Adipose tissue (tissue), 3 donors: ENCODE results near the gene NF1. TPM values are rescaled to one million over a fixed set of nuclear protein-coding genes. Genes with fewer than 3 reads are reported as not detected.
"Not testable (repeated sequence)": the region's sequence is repeated elsewhere in the genome, so short reads cannot be mapped to it uniquely, and the experiment has no call there.

Source experiments
- H3K27ac ChIP-seq: one replicate; pipeline ENCODE4 v1.5.1; 2013; ENCODE audit warnings: low read depth, low read length
- WGBS, 3 donors: extraction: QIAGEN DNeasy Blood & Tissue Kit; methylation state at CpG; one replicate each; pipeline ENCODE4 v1.1.7; 2013; 5-methylcytosine and 5-hydroxymethylcytosine counted together
- polyA plus RNA-seq, 3 donors: library from polyadenylated mRNA; stranded (reverse); fragments of 200-250 nt; gene quantifications; one replicate each; pipeline ENCODE4 v1.2.3, GENCODE V29; 2013
- donor health status: healthy with polysubstance abuse.
- donor health status: Bipolar disorder and iron deficiency.
- donor health status: healthy.

The NF1 gene
- polyA plus RNA-seq, 3 donors, result 5.6 to 9.1 (median 7.9) TPM

DNA sequence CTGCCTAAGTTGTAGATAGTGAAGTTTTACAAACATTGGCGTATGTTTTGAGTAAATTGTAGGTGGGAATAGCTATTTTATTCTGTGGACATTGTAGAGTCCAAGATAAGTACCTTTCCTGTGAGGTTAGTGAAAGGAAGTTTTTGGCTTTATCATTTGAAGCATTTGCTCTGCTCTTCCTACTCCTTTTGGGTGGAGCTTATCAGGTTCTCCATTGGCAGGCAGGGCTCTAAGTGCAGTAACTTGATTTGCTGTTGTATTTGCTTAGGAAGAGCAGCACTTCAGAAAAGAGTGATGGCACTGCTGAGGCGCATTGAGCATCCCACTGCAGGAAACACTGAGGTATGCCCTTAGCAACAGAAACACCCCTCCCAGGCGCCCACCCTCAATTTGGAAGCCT is 132.2 kb downstream of the NF1 start:
- WGBS, 3 donors, result 76 to 84% (median 82%) methylated on average over 3 of the region's 3 CpGs
- no peak overlapping the region for H3K27ac ChIP-seq

DNA sequence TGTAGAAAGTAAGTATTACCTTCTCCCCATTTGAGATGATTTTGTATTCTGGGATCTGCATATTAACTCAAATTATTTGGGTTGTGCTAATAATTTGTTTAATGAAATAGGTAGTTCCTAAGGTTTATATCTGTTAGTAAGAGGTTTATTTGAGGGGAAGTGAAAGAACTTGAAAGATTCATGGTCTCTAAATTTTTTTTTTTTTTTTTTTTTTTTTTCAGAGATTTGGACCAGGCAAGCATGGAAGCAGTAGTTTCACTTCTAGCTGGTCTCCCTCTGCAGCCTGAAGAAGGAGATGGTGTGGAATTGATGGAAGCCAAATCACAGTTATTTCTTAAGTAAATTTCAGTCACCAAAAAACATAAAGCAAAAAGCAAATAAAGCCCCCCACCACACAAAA is 137.1 kb downstream of the NF1 start:
- no peak overlapping the region for H3K27ac ChIP-seq

DNA sequence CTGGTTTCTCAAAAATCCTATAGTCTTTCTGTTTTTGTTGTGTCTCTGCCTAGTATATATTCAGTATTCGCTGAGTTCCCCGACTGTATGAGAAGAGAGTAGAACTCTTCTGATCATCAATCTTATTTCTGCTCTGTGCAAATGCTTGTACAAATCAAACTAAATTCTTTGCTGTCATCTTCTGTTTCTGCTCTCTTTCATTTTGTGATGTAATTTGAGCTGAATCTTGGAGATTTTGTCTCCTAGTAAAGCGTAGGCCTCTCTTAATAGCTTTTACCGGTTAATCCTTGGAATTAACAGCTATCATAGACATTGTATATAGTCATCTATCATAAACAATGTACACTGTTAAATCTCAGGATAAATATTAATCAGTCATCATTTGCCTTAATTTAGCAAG is 140.3 kb downstream of the NF1 start:
- 77 to 96% (median 91%) methylated on average over 4 of the region's 4 CpGs for whole genome bisulfite sequencing, 3 donors
- H3K27ac ChIP-seq, result no peak overlapping the region

DNA sequence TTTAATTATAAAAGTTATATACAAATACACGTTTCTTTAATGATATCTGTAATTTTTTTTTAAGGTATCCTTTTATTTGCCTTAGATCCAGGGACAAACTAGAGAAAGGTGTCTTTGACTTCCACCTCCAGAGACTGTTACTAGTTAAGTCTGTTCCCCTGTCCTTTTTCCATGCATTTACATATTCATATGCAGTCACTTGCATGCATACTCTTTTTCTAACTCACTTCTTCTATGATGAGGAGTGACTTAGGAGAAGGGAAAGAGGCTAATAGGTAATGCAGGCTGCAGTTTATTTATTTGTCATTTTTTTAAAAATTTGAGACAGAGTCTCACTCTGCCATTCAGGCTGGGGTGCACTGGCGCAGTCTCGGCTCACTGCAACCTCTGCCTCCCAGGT is 141.4 kb downstream of the NF1 start:
- 94 to 97% (median 95%) methylated on average over 3 of the region's 3 CpGs for WGBS, 3 donors

DNA sequence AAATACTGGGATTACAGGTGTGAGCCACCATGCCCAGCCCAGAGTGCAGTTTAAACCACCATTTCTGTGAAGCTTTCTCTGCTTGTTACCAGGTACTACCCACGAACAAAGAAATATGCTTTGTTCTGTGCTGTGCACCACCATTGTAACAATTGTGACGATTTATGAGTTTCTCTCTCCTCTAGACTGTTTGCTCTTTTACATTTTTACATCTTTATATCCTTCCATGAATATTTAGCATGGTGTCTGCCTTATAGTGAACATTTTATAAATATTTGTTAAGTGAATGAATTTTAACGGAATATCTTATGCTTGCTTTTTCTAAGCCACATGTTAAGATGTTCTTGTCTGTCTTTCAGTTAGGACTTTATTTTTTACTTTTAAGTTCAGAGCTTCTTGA is 141.9 kb downstream of the NF1 start:
- 92 to 94% (median 93%) methylated on average over 3 of the region's 3 CpGs for WGBS, 3 donors
- no peak overlapping the region for H3K27ac ChIP-seq

More for the DNA sequence above, 141.4 kb downstream of the NF1 start:
- H3K27ac ChIP-seq, result no peak overlapping the region

DNA sequence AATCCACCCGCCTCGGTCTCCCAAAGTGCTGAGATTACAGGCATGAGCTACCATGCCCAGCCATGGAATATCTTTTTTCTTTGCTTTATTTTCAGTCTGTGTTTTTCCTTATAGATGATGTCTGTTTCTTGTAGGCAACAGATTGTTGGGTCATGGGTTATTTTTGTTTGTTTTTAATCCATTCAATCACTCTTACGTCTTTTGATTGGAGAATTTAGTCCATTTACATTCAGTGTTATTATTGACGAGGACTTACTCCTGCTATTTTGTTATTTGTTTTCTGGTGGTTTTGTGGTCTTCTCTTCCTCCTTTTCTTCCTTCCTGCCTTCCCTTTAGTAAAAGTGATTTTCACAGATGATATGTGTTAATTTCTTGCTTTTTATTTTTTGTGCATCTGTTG is 146.3 kb downstream of the NF1 start:
- 90 to 100% (median 92%) methylated on average over 4 of the region's 4 CpGs for WGBS, 3 donors
- H3K27ac ChIP-seq, result no peak overlapping the region

DNA sequence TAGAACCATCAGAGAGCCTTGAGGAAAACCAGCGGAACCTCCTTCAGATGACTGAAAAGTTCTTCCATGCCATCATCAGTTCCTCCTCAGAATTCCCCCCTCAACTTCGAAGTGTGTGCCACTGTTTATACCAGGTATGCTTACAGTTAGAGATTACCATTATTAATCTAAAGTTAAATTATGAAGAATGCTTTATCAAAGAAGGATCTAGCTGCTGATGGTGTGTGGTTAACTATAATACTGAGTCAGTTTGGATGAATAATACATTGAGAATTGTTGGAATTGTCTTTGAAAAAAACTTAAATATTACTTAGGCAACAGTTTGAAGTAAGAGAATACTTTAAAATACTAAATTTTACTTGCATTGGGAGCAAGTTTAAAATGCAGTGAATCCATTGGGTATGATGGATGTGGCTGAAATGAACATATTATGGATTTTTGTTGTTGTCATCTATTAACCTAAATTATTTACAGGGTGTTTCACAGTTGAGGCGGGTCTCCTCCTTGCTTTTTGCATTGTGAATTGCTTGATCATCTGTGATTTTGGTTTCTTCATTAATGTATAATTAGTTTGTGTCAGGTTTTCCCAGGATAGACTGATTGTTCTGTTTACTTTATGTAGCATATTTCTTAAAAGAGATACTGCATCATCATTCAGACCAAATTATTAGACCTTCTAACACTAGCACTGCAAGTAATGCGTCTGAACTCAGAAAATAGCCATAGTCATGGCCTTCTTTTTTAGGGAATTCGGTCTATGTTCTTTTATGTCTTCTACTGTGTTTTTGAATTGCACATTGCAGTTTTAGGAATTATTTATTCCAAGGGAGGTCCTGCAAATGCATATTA is 154.4 kb downstream of the NF1 start:
- 96 to 98% (median 98%) methylated on average over 5 of the region's 5 CpGs for WGBS, 3 donors
- no peak overlapping the region for H3K27ac ChIP-seq

DNA sequence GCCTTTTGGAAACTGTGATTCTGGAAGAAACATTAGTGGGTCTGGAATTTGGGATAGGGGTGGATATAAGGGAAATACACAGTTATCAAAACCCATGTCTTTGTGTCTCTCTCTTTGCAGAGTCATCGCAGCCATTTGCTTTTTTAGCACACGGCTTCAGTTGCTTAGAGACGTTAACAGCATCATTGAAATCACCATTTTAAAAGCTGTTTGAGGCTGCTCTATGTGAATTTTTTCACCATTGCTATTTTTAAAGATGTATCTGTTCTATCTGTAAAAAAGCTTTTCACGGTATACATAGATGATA is 155.0 kb downstream of the NF1 start:
- no peak overlapping the region for H3K27ac ChIP-seq
- WGBS, 3 donors, result 86 to 89% (median 88%) methylated on average over 4 of the region's 4 CpGs

DNA sequence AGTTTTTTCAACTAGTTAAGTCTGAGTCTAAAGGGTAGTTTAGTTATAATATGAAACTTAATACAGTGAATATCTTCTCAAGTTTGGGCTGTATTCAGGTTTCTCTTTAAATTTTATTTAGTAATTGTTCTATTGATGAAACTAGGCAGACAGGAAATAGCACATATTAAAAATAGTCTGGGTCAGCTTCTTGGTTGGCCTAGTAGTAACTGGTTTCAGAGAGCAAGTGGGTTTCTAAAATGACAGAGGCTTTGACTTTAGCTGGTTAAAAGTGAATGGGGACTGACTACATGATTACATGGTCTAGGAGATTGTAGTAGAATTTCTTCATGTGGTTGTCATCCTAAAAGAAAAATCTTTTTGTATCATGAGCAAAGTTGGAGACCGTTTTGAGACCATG is 155.5 kb downstream of the NF1 start:
- WGBS, 3 donors, result 63 to 76% (median 67%) methylated on average over 1 of the region's 1 CpG
- no peak overlapping the region for H3K27ac ChIP-seq

DNA sequence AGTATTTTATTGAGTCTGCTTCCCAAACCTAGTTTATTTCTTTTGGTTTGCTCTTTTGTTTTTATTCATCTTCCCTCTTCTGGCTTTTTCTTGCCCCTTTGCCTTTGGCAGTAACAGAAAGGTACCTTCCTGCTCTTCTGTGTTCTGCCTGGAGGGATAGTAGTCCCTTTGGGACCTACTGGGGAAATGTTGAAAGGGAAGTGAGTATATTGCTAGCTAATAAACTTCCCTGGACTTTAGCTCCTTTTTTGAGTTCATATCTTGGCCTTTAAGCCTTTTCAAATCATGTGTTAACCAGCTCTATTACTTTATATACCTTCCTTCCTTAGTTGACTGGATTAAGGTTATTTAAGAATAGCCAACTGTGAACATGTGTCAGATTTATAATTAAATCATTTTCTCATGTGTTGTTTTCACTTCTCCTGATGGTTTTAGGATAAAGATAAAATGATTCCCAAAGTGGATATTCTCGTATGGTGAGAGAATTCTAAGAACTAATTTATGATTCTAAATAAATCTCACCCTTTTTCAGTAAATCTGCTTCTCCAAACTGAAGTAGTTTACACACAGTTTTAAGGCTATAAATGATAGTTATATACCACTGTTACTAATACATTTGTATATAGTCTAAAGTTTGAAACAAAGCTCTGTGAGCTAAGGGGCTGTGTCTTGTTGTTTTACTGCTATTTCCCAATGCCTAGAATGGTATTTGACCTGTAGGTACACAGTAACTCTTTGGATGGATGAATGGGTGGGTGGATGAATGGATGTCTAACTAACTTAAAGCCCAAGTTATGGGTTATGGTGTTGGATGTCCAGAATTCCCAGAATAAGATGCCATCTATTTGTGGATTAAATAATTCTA is 156.6 kb downstream of the NF1 start:
- 69 to 89% (median 73%) methylated on average over 1 of the region's 1 CpG for WGBS, 3 donors
- no peak overlapping the region for H3K27ac ChIP-seq

DNA sequence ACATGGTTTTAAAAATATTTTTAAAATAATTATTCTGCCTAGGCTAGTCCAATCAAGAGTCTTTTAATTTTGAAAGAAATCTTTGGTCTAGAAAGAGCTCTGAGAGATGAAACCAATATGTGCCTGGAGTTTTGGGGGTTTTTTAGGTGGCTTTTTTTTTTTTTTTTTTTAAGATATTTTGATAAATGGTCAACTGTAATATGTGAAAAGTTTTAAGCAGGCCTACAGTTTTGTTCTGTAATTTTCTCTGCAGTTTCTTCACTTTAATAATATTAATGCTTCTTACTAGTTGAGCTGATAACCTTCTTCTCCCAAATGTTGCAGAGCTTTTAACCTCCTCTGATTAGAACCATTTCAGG is 157.2 kb downstream of the NF1 start:
- H3K27ac ChIP-seq, result no peak overlapping the region

DNA sequence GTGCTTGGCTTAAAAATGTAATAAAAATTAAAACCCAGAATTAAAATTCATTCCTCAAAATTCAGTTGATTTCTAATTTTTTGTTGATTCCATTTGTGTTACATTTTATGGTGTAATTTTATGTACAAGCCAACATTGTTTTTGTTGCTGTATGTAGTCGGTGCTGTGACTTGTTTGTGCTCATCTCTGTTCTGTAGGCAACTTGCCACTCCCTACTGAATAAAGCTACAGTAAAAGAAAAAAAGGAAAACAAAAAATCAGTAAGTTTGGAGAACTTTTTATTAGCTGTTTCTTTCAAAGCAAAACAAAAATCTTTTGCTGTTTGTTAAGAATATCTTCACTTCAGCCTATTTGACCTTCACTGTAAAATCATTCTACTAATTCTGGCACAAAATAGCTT is 158.0 kb downstream of the NF1 start:
- WGBS, 3 donors, result 91 to 94% (median 94%) methylated on average over 1 of the region's 1 CpG
- no peak overlapping the region for H3K27ac ChIP-seq

DNA sequence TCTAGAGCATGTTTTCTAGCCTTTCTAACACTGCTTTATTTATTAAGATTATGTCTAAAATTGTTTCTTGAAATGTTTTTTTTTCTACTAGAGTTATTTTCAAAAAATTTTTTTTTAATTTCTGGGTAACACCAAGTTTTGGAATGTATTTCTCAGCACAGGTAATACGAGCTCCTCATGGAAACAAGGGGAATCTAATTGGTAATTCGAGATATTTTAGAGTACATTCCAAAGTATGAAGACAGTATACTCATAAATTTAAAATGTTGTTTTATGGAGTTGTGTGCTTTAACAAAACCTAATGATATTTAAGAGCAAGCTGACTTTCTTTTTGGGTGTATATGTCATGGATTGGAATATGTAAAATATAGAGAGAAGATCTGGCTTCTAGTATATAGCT is 159.9 kb downstream of the NF1 start:
- 89 to 97% (median 91%) methylated on average over 2 of the region's 2 CpGs for WGBS, 3 donors
- H3K27ac ChIP-seq, result no peak overlapping the region

DNA sequence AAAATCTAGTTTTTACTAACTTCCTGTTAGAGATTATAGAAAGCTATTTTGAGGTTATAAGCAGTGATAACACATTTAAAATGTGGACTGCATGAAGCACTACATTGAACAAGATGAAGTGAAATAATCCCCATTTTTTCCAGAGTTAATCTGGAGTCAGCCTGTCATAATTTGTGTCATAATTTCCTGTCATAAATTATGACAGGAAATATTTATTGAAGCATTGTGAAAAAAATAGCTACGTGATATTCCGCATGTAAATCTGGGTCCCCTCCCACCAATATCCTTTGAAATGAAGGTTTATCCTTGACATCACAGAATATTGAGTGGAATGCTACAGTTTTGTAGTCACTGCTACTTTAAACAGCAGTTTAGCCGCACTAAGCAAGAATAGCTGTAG is 162.2 kb downstream of the NF1 start:
- 54 to 88% (median 61%) methylated on average over 3 of the region's 3 CpGs for whole genome bisulfite sequencing, 3 donors

DNA sequence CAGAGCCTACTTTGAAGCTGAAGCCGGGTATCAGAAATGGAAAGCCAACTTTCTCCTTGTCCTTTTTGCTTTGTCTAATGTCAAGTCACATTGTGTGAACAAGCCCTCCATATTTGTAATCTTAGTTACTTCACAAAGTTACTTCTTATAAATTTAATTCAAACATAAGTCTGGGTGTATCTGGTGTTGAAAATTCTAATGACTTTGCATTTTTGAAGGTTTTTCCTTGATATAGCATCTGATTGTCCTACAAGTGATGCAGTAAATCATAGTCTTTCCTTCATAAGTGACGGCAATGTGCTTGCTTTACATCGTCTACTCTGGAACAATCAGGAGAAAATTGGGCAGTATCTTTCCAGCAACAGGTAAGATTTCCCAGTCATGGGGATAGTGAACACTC is 165.4 kb downstream of the NF1 start:
- 89 to 96% (median 94%) methylated on average over 3 of the region's 3 CpGs for WGBS, 3 donors
- H3K27ac ChIP-seq, result no peak overlapping the region

More for the DNA sequence above, 162.2 kb downstream of the NF1 start:
- no peak overlapping the region for H3K27ac ChIP-seq

DNA sequence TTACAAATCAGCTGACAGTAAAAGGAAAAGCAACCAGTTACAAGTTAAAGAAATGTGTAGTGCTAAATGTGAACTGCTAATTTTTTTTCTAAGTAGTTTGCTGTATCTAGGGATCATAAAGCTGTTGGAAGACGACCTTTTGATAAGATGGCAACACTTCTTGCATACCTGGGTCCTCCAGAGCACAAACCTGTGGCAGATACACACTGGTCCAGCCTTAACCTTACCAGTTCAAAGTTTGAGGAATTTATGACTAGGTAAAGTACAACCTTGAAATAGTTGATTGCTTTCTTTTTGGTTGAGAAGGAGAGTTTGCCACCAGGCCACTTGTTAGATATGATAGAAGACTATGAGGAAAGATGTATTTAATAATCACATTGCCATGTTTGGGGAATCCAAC is 166.8 kb downstream of the NF1 start:
- no peak overlapping the region for H3K27ac ChIP-seq
- 56 to 89% (median 75%) methylated on average over 1 of the region's 1 CpG for WGBS, 3 donors

DNA sequence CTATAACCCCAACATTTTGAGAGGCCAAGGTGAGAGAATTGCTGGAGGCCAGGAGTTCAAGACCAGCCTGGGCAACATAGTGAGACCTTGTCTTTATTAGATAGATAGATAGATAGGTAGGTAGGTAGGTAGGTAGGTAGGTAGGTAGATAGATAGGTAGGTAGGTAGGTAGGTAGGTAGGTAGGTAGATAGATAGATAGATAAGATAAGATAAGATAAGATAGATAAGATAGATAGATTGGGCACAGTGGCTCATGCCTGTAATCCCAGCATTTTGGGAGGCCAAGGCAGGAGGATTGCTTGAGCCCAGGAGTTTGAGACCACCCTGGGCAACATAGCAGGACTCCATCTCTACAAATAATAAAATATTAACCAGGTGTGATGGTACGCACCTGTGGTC is 168.1 kb downstream of the NF1 start:
- not testable (repeated sequence) for H3K27ac ChIP-seq
- WGBS, 3 donors, result 97 to 100% (median 100%) methylated on average over 1 of the region's 1 CpG

DNA sequence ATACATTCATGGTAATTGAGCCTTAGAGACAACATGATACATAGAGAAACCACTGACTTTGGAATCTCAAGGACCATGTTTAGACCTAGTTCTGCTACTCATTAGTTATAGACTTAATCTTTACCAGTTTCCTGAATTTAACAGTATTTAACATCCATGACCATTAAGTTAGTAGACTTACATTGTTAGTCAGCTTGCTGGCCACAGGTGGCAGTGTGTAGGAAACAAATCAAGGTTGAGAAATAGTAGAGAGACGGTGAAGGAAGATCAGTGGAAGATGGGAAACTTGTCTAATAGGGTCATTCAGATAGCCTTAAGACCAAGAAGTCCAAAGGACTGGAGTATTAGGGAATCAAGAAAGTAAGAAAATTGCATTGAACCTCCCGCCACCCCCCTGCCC is 171.3 kb downstream of the NF1 start:
- no peak overlapping the region for H3K27ac ChIP-seq
- 73 to 100% (median 84%) methylated on average over 2 of the region's 2 CpGs for WGBS, 3 donors

DNA sequence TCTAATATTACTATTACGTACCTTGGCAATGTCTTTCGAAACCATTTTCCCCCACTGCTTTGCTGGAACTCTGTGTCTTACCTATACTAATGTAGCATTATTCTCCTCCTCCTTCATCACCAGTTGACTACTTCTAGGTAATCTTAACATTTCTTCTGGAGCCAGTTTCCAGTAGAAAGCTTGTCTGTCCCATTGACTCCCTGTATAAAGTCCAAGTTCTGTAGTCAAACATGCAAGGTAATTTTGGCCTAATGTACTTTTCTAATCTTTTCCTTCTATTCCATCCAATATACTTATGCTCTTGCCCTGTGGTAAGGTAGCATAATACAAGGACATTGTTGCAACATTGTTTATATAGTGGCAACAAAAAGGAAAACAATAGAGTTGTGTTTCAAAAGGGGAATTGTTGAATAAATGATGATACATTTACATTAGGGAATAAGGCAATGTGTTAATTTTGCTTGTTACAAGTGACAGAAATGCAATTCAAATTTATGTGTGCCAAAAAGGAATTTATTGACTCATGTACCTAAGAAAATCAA is 174.3 kb downstream of the NF1 start:
- H3K27ac ChIP-seq, result no peak overlapping the region
- 85 to 97% (median 95%) methylated on average over 2 of the region's 2 CpGs for WGBS, 3 donors

DNA sequence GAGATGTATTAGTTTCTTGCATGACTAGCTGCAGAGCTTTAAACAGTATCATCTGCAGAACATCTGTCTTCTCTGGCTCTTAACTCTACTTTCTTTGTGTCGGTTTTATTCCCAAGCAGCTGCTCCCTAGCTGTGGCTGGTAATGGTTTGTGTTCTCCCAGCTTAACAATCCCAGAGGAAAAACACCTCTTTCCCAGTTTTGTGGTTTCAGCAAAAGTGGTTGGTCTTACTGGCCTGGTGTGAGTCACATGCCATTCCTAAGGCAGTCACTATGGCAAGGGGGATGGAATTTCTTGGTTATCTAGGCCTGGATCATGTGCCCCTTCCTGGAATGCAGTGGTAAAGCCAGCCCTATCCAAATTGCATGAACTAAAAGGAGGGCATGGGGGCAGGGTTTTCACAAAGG is 174.8 kb downstream of the NF1 start:
- H3K27ac ChIP-seq, result no peak overlapping the region
- WGBS, 3 donors, result 62 to 81% (median 65%) methylated on average over 1 of the region's 1 CpG
